ENCODE data around the gene CDR2L.
"Not testable (repeated sequence)": the region's sequence is repeated elsewhere in the genome, so short reads cannot be mapped to it uniquely, and the experiment has no call there.

Gene CDR2L

GRCh38 chr17:75024686-75025397 is 37.4 kb downstream of the CDR2L start:
- no peak overlapping the region for H3K27ac Mint-ChIP-seq
- H3K4me3 Mint-ChIP-seq = no peak overlapping the region
- peaks cover 16% of the 10 kb centered on the region for H3K9me3 Mint-ChIP-seq
- no peaks in the 10 kb centered on the region for H3K4me1 Mint-ChIP-seq
- no peaks in the 10 kb centered on the region for H3K27me3 Mint-ChIP-seq (ENCODE audit: low read depth)
- TF ChIP-seq, protein P1, sequence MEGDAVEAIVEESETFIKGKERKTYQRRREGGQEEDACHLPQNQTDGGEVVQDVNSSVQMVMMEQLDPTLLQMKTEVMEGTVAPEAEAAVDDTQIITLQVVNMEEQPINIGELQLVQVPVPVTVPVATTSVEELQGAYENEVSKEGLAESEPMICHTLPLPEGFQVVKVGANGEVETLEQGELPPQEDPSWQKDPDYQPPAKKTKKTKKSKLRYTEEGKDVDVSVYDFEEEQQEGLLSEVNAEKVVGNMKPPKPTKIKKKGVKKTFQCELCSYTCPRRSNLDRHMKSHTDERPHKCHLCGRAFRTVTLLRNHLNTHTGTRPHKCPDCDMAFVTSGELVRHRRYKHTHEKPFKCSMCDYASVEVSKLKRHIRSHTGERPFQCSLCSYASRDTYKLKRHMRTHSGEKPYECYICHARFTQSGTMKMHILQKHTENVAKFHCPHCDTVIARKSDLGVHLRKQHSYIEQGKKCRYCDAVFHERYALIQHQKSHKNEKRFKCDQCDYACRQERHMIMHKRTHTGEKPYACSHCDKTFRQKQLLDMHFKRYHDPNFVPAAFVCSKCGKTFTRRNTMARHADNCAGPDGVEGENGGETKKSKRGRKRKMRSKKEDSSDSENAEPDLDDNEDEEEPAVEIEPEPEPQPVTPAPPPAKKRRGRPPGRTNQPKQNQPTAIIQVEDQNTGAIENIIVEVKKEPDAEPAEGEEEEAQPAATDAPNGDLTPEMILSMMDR (IDR thresholded peaks at IDR 0.05; ENCODE audit: unreplicated experiment in 3 of 3) = no peak
- peaks cover 34% of the 10 kb centered on the region for H3K36me3 Mint-ChIP-seq (ENCODE audit: low read depth)

DNA sequence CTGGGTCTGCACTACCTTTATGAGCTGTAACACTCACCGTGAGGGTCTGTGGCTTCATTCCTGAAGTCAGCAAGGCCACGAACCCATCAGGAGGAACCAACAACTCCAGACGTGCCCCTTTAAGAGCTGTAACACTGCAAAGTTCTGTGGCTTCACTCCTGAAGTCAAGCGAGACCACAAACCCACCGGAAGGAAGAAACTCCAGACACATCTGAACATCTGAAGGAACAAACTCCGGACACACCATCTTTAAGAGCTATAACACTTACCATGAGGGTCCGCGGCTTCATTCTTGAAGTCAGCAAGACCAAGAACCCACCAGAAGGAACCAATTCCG is 37.9 kb downstream of the CDR2L start:
- H3K27me3 Mint-ChIP-seq (ENCODE audit: low read depth); H3K27ac Mint-ChIP-seq; H3K4me3 Mint-ChIP-seq; H3K4me1 Mint-ChIP-seq: not testable (repeated sequence)
- Mint-ChIP-seq H3K36me3 (ENCODE audit: low read depth) (peaks cover 35% of the 10 kb centered on the region), H3K9me3 (peaks cover 20% of the 10 kb centered on the region)

DNA sequence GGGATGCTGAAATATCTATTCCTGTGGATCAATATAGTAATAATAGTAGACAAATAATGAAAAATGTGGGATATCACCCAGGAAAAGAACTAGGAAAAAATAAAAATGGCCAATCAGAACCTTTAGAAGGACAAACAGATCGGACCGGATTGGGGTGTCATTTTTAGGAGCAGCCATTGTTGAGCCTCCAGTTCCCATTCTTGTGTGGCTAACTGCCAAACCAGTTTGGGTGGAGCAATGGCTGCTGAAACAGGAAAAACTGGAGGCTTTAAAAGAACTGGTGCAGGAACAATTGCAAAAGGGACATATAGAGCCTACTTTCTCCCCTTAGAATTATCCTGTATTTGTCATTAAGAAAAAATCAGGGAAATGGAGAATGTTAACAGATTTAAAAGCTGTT is 39.2 kb downstream of the CDR2L start:
- peaks cover 24% of the 10 kb centered on the region for H3K36me3 Mint-ChIP-seq (ENCODE audit: low read depth)
- H3K4me1 Mint-ChIP-seq; H3K27me3 Mint-ChIP-seq (ENCODE audit: low read depth); H3K27ac Mint-ChIP-seq; H3K4me3 Mint-ChIP-seq: not testable (repeated sequence)
- H3K9me3 Mint-ChIP-seq = peaks cover 22% of the 10 kb centered on the region

GRCh38 chr17:75030161-75030560 is 42.7 kb downstream of the CDR2L start:
- Mint-ChIP-seq H3K4me1 (peaks cover 13% of the 10 kb centered on the region), H3K36me3 (ENCODE audit: low read depth) (peaks cover 4% of the 10 kb centered on the region)

DNA sequence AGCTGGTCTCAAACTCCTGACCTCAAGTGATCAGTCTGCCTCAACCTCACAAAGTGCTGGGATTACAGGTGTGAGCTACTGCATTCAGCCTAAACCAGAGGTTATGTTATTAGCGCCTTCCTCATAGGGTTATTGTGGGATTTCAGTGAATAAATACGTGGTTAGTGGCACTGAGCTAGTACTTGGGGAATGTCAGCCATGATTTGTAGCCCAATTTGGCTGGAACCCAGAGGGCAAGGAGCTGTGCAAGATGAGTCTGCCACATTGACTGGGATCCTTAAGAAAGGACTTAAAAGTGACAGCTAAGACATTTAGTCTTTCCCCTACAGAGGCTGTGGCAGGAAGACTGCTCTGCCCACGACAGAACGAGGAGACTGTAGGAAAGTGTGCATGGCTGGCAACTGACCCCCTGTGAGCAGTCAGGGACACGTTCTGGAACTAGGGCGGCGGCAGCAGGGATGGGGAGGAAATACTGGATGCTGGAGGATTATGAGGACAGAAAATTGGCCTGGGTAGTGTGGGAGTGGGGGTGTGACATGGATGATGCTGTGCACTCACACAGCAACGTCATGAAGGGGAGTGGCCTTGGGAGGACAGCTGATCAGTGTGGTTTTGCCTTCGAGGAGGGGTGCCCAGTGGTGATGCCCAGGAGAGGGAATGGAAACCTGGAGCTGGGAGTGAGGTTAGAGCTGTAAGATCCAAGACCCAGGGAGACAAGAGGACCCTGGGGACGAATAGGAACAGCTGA is 44.7 kb downstream of the CDR2L start:
- Mint-ChIP-seq H3K27me3 (ENCODE audit: low read depth) (peaks cover 8% of the 10 kb centered on the region), H3K4me3 (peak overlapping the region; percentile 98 to 99 (median 99))

More at GRCh38 chr17:75030161-75030560, 42.7 kb downstream of the CDR2L start:
- H3K27ac Mint-ChIP-seq = no peak overlapping the region
- peaks cover 28% of the 10 kb centered on the region for H3K9me3 Mint-ChIP-seq
- TF ChIP-seq, protein P1 (IDR thresholded peaks at IDR 0.05; ENCODE audit: unreplicated experiment in 3 of 3) = no peak
- peak overlapping the region in 1 of 3 experiments; percentile 65 for H3K4me3 Mint-ChIP-seq
- H3K27me3 Mint-ChIP-seq (ENCODE audit: low read depth) = peaks cover 8% of the 10 kb centered on the region

GRCh38 chr17:75032720-75033280 is 45.4 kb downstream of the CDR2L start:
- Mint-ChIP-seq H3K27ac (peak overlapping the region in 2 of 3 experiments; percentile 65 to 97), H3K9me3 (peaks cover 21% of the 10 kb centered on the region), H3K4me1 (peaks cover 19% of the 10 kb centered on the region), H3K4me3 (peak overlapping the region; percentile 98 to 99 (median 99)), H3K36me3 (ENCODE audit: low read depth) (peaks cover 4% of the 10 kb centered on the region), H3K27me3 (ENCODE audit: low read depth) (peaks cover 8% of the 10 kb centered on the region)
- TF ChIP-seq, protein P1 (IDR thresholded peaks at IDR 0.05; ENCODE audit: unreplicated experiment in 3 of 3) = no peak

More for the DNA sequence above, 44.7 kb downstream of the CDR2L start:
- Mint-ChIP-seq H3K36me3 (ENCODE audit: low read depth) (peaks cover 4% of the 10 kb centered on the region), H3K27ac (peak overlapping the region; percentile 17 to 65 (median 47)), H3K9me3 (peaks cover 21% of the 10 kb centered on the region), H3K4me1 (peaks cover 19% of the 10 kb centered on the region)
- TF ChIP-seq, protein P1 (IDR thresholded peaks at IDR 0.05; ENCODE audit: unreplicated experiment in 3 of 3) = no peak

Data from nephron (organoid).